ENCODE data around the gene SPSB2. TPM values are rescaled to one million over a fixed set of nuclear protein-coding genes. Genes with fewer than 3 reads are reported as not detected.

The SPSB2 gene
- polyA plus RNA-seq, 1 donor from 2014 or later = 10.6 TPM

- no peaks in the 10 kb centered on the region for H3K9me3 Mint-ChIP-seq
- H3K27ac Mint-ChIP-seq = peak within 1 kb of the TSS in 1 of 3 donors; percentile 68
- H3K27me3 Mint-ChIP-seq = peaks cover 65% of the 10 kb centered on the region
- peaks cover 0 to 12% (median 6%) of the 10 kb centered on the region in 3 donors for H3K4me1 Mint-ChIP-seq
- H3K36me3 Mint-ChIP-seq = peaks cover 3% of the 10 kb centered on the region
- peak within 1 kb of the TSS; percentile 61 to 92 (median 86) for H3K4me3 Mint-ChIP-seq
Measured at GRCh38 chr12:6827982-6828780, 44.9 kb downstream of the SPSB2 start, which contains the start of gene P3H3. Gene P3H3, plus strand, starts transcription at chr12:6828407. Its CDS starts 34 bp downstream, at chr12:6828441.

GRCh38 chr12:6827437-6827911 is 45.6 kb downstream of the SPSB2 start:
- Mint-ChIP-seq H3K27ac (peak overlapping the region in 1 of 3 donors; percentile 68), H3K4me3 (peak overlapping the region in 2 of 4 donors; percentile 54 to 88), H3K36me3 (peaks cover 3% of the 10 kb centered on the region), H3K9me3 (no peaks in the 10 kb centered on the region), H3K4me1 (peaks cover 0 to 12% (median 6%) of the 10 kb centered on the region in 3 donors), H3K27me3 (peaks cover 66% of the 10 kb centered on the region)

- peak overlapping the region in 1 of 3 donors; percentile 68 for H3K27ac Mint-ChIP-seq
- peak overlapping the region in 3 of 4 donors; percentile 43 to 88 (median 54) for H3K4me3 Mint-ChIP-seq
- H3K9me3 Mint-ChIP-seq = no peaks in the 10 kb centered on the region
- peaks cover 3% of the 10 kb centered on the region for H3K36me3 Mint-ChIP-seq
- H3K4me1 Mint-ChIP-seq = peaks cover 0 to 12% (median 6%) of the 10 kb centered on the region in 3 donors
- peaks cover 70% of the 10 kb centered on the region for H3K27me3 Mint-ChIP-seq
Measured at GRCh38 chr12:6826734-6827436, 46.2 kb downstream of the SPSB2 start.

- Mint-ChIP-seq H3K27ac (peak overlapping the region in 1 of 3 donors; percentile 1), H3K27me3 (peaks cover 73% of the 10 kb centered on the region)
Measured at GRCh38 chr12:6826125-6826733, 46.9 kb downstream of the SPSB2 start.

GRCh38 chr12:6825398-6826124 is 47.5 kb downstream of the SPSB2 start:
- no peaks in the 10 kb centered on the region for H3K9me3 Mint-ChIP-seq
- peak overlapping the region in 1 of 4 donors; percentile 43 for H3K4me3 Mint-ChIP-seq
- H3K27me3 Mint-ChIP-seq = peaks cover 73% of the 10 kb centered on the region
- peaks cover 0 to 16% (median 11%) of the 10 kb centered on the region in 3 donors for H3K4me1 Mint-ChIP-seq
- peak overlapping the region in 1 of 3 donors; percentile 1 for H3K27ac Mint-ChIP-seq
- H3K36me3 Mint-ChIP-seq = peaks cover 5% of the 10 kb centered on the region

More at GRCh38 chr12:6826125-6826733, 46.9 kb downstream of the SPSB2 start:
- Mint-ChIP-seq H3K4me1 (peaks cover 0 to 13% (median 7%) of the 10 kb centered on the region in 3 donors), H3K4me3 (peak overlapping the region in 1 of 4 donors; percentile 43), H3K9me3 (no peaks in the 10 kb centered on the region), H3K36me3 (peaks cover 3% of the 10 kb centered on the region)

- Mint-ChIP-seq H3K27ac (no peak overlapping the region), H3K4me1 (peaks cover 0 to 16% (median 11%) of the 10 kb centered on the region in 3 donors), H3K9me3 (no peaks in the 10 kb centered on the region), H3K4me3 (no peak overlapping the region), H3K27me3 (peaks cover 68% of the 10 kb centered on the region), H3K36me3 (peaks cover 4% of the 10 kb centered on the region)
Measured at GRCh38 chr12:6824901-6825381, 48.2 kb downstream of the SPSB2 start.

GRCh38 chr12:6824085-6824775 is 48.9 kb downstream of the SPSB2 start:
- H3K36me3 Mint-ChIP-seq = peaks cover 4% of the 10 kb centered on the region
- H3K4me3 Mint-ChIP-seq = no peak overlapping the region
- no peak overlapping the region for H3K27ac Mint-ChIP-seq
- peaks cover 0 to 15% (median 11%) of the 10 kb centered on the region in 3 donors for H3K4me1 Mint-ChIP-seq
- no peaks in the 10 kb centered on the region for H3K9me3 Mint-ChIP-seq
- peaks cover 65% of the 10 kb centered on the region for H3K27me3 Mint-ChIP-seq

GRCh38 chr12:6823182-6824084 is 49.7 kb downstream of the SPSB2 start:
- Mint-ChIP-seq H3K9me3 (no peaks in the 10 kb centered on the region), H3K4me1 (peaks cover 0 to 11% (median 11%) of the 10 kb centered on the region in 3 donors), H3K27ac (no peak overlapping the region), H3K27me3 (peaks cover 60% of the 10 kb centered on the region), H3K4me3 (no peak overlapping the region), H3K36me3 (peaks cover 4% of the 10 kb centered on the region)

GRCh38 chr12:6822426-6823135 is 50.5 kb downstream of the SPSB2 start:
- H3K9me3 Mint-ChIP-seq = no peaks in the 10 kb centered on the region
- peaks cover 2% of the 10 kb centered on the region for H3K36me3 Mint-ChIP-seq
- peaks cover 0 to 9% (median 8%) of the 10 kb centered on the region in 3 donors for H3K4me1 Mint-ChIP-seq
- H3K4me3 Mint-ChIP-seq = no peak overlapping the region
- H3K27ac Mint-ChIP-seq = no peak overlapping the region
- H3K27me3 Mint-ChIP-seq = peaks cover 57% of the 10 kb centered on the region

GRCh38 chr12:6821591-6822425 is 51.3 kb downstream of the SPSB2 start, which contains the start of gene GPR162:
Gene GPR162, plus strand, starts transcription at chr12:6821821. Its CDS starts 2,078 bp downstream, at chr12:6823899.
- peaks cover 2% of the 10 kb centered on the region for H3K36me3 Mint-ChIP-seq
- H3K4me3 Mint-ChIP-seq = peak within 1 kb of the TSS in 2 of 4 donors; percentile 67 to 78
- H3K27me3 Mint-ChIP-seq = peaks cover 49% of the 10 kb centered on the region
- H3K27ac Mint-ChIP-seq = no peak within 1 kb of the TSS
- peaks cover under 1 to 6% (median 5%) of the 10 kb centered on the region in 3 donors for H3K4me1 Mint-ChIP-seq
- no peaks in the 10 kb centered on the region for H3K9me3 Mint-ChIP-seq

Measured in IgD-negative memory B cell (primary cell).